Pulmonary artery endothelial cell (primary cell): ENCODE data around the gene PIK3R1. TPM values are rescaled to one million over a fixed set of nuclear protein-coding genes. Genes with fewer than 3 reads are reported as not detected.
A peak's percentile ranks its signal among the peaks of the same experiment; 100 is the strongest.

Experiments
- DNase-seq: peaks from one replicate; pipeline ENCODE4 v3.0.0-alpha.2; 2011; ENCODE audit warnings: low read depth, low spot score
- total RNA-seq: library from RNA; depleted of rRNA; stranded (reverse); fragments of >200 nt; gene quantifications from 2 replicates; pipeline ENCODE4 v1.2.3, GENCODE V29; 2014

Gene PIK3R1
- total RNA-seq, 1 donor from 2014 or later: 37.3 TPM

- DNase-seq: no peak
These were observed 104.9 kb downstream of the PIK3R1 start for GRCh38 chr5:68320413-68320986.

- no peak for DNase-seq
These were observed 109.6 kb downstream of the PIK3R1 start for GRCh38 chr5:68325065-68325580.

- DNase-seq: no peak
These were observed 114.1 kb downstream of the PIK3R1 start for GRCh38 chr5:68329554-68330255.

GRCh38 chr5:68330574-68330973, 115.0 kb downstream of the PIK3R1 start:
- no peak for DNase-seq

- DNase-seq: no peak
These were observed 115.9 kb downstream of the PIK3R1 start for GRCh38 chr5:68331192-68332079.

GRCh38 chr5:68332080-68332451, 116.5 kb downstream of the PIK3R1 start:
- DNase-seq: no peak

GRCh38 chr5:68332556-68332955, 117.0 kb downstream of the PIK3R1 start:
- DNase-seq: peak; percentile 68

GRCh38 chr5:68333649-68334552, 118.3 kb downstream of the PIK3R1 start:
- no peak for DNase-seq

GRCh38 chr5:68334553-68334886, 119.0 kb downstream of the PIK3R1 start:
- no peak for DNase-seq

GRCh38 chr5:68335075-68335474, 119.5 kb downstream of the PIK3R1 start:
- no peak for DNase-seq

- DNase-seq: no peak
These were observed 120.6 kb downstream of the PIK3R1 start for GRCh38 chr5:68336200-68336599.

GRCh38 chr5:68337235-68337634, 121.7 kb downstream of the PIK3R1 start:
- no peak for DNase-seq

- DNase-seq: no peak
These were observed 124.4 kb downstream of the PIK3R1 start for GRCh38 chr5:68339921-68340321.

GRCh38 chr5:68341006-68341405, 125.5 kb downstream of the PIK3R1 start:
- no peak for DNase-seq

GRCh38 chr5:68342693-68343092, 127.1 kb downstream of the PIK3R1 start:
- DNase-seq: no peak

- peak; percentile 57 for DNase-seq
These were observed 127.9 kb downstream of the PIK3R1 start for GRCh38 chr5:68343421-68343826.

- DNase-seq: no peak
These were observed 129.0 kb downstream of the PIK3R1 start for GRCh38 chr5:68344447-68345111.

- no peak for DNase-seq
These were observed 129.6 kb downstream of the PIK3R1 start for GRCh38 chr5:68345171-68345570.

GRCh38 chr5:68345582-68345981, 130.0 kb downstream of the PIK3R1 start:
- DNase-seq: no peak

- no peak for DNase-seq
These were observed 132.0 kb downstream of the PIK3R1 start for GRCh38 chr5:68347536-68347935.
